ENCODE results near the gene P2RY8. TPM values are rescaled to one million over a fixed set of nuclear protein-coding genes. Genes with fewer than 3 reads are reported as not detected.
"Not testable (repeated sequence)": the region's sequence is repeated elsewhere in the genome, so short reads cannot be mapped to it uniquely, and the experiment has no call there.

Gene P2RY8
- polyA plus RNA-seq, 6 donors from 2014 or later: 227 to 320 (median 275) TPM

DNA sequence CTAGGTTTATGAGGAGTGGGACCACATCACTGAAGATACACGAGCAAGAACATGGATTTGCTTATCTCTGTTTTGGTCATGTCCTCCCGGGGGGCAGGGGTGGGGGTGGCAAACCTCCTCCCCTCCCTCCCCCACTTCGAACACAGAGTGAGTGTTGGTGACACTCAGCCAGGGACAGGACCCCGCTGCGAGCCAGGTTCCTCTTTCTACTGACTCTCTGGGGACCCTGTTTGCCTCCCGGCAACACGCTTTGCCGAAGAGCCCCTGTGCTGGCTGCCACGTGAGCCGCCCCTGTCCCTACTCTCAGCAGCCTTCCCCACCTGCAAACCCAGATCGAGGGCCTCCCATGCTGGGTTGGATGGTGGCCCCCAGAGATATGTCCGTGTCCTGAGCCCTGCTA is 34.7 kb downstream of the P2RY8 start:
- peak; percentile 89 for DNase-seq
- H3K27me3 Mint-ChIP-seq: no peaks in the 10 kb centered on the region
- H3K27ac Mint-ChIP-seq: peak overlapping the region in 3 of 6 donors; percentile 98 to 100 (median 99)
- peak; percentile 86 to 87 for ATAC-seq (ENCODE audit: low read depth in 2 of 2)
- H3K4me1 Mint-ChIP-seq: peaks cover 30 to 56% (median 32%) of the 10 kb centered on the region in 3 donors
- peak overlapping the region; percentile 72 to 91 (median 80) for H3K4me3 Mint-ChIP-seq
- peaks cover 0 to 5% of the 10 kb centered on the region in 2 donors for H3K36me3 Mint-ChIP-seq
- peaks cover 0 to 7% (median 5%) of the 10 kb centered on the region in 7 donors for H3K9me3 Mint-ChIP-seq

DNA sequence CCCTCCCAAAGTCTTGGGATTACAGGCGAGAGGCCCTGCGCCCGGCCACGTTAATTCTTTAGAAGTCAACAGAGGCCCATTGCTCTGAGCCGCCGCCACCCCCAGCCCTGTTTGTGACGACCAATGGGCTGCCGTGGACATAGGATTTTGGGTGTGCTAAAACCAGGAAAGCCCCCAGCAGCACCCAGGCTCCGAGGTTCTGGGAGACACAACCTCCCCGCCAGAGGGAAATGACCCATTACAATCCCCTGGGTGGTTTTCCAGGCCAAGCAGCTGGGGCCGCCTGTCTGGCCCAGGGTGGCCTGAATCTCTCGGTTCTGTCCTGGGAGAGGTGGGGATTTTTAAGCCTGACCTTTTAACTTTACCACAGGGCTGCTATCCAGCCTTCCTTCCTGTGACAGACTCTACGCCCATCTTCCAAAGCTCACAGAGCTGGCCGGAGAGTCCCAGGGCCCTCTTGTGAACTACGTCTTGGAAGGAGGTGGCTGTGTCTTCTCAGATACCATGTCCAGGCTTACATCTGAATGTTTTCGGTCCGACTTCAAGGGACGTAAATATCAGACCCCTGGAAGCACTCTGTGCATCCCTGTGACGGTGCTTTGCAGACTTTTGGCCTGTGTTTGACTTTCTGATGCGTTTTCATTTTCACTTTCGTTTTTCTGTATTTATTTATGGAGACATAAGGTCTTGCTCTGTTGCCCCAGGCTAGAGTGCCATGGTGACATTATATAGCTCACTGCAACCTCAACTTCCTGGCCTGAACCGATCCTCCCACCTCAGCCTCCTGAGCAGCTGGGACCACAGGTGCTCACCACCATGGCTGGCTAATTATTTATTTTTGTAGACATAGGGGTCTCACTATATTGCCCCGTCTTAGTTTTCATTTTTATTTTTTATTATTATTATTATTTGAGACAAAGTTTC is 36.0 kb downstream of the P2RY8 start:
- Mint-ChIP-seq H3K9me3 (peaks cover 0 to 7% (median 5%) of the 10 kb centered on the region in 7 donors), H3K27ac (peak overlapping the region in 3 of 6 donors; percentile 70 to 100 (median 81)), H3K27me3 (no peaks in the 10 kb centered on the region), H3K36me3 (no peaks in the 10 kb centered on the region), H3K4me3 (peak overlapping the region; percentile 6 to 90 (median 61)), H3K4me1 (peaks cover 26 to 61% (median 45%) of the 10 kb centered on the region in 3 donors)
- ATAC-seq (ENCODE audit: low read depth in 2 of 2) (peak; percentile 47 to 48), DNase-seq (peak; percentile 71)

DNA sequence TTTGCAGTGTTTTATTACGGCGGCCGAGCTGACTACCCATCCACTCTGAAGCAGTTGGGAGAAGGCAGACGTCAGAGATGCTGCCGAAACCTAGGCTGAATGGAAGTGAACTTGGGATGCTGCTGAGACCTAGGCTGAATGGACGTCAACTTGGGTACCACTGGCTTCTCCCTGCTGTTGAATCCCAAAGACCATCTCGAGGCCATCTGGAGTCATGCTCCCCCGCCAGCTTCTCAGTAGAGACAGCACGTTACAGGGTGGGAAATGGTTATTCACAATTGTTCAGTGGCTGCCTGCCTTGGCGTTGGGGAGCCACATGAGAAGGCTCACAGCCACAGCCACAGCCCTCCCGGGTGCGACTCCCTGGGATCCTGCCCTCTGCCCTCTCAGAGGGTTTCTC is 40.9 kb downstream of the P2RY8 start:
- H3K4me1 Mint-ChIP-seq: peaks cover 40 to 90% (median 60%) of the 10 kb centered on the region in 3 donors
- H3K27ac Mint-ChIP-seq: peak overlapping the region in 4 of 6 donors; percentile 48 to 93 (median 88)
- DNase-seq (no peak), ATAC-seq (ENCODE audit: low read depth in 2 of 2) (no peak)
- peak overlapping the region in 2 of 8 donors; percentile 55 to 76 for H3K4me3 Mint-ChIP-seq
- H3K36me3 Mint-ChIP-seq: peaks cover 10 to 13% of the 10 kb centered on the region in 2 donors
- no peaks in the 10 kb centered on the region for H3K27me3 Mint-ChIP-seq
- peaks cover 0 to 10% (median 0%) of the 10 kb centered on the region in 7 donors for H3K9me3 Mint-ChIP-seq

DNA sequence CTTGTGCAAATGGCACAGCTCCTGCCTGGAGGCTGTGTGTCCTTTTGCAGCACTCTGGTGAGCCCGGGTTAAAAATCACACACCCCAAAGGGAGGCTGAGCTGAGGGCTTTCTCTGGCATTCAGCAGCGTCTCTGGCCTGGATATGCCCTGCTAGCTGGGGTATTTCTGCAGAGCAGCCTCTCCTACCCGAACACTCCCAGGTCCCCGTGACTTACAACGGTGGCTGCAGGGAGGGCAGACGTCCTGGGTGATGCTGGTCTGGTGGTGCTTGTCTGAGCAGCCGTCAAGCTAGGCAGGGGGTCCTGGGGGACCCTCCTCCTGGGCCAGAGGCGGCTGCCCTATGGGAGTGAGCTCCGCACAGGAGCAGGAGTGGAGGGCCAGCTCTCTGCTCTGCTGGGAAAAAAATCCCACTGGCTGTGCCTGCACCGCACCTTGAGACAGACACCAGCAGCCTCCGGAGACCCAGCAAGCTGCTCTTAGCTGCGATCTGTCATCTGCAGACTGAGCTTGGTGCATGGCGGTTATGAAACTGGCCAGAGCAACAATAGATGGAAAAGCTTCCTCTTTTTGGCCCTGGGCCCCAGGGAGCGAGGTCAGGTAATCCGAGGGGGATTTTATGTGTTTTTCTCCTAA is 43.0 kb downstream of the P2RY8 start:
- Mint-ChIP-seq H3K9me3 (peaks cover 0 to 10% (median 0%) of the 10 kb centered on the region in 7 donors), H3K27me3 (no peaks in the 10 kb centered on the region), H3K4me3 (peak overlapping the region; percentile 73 to 90 (median 82)), H3K27ac (peak overlapping the region; percentile 79 to 96 (median 90)), H3K4me1 (peaks cover 38 to 73% (median 57%) of the 10 kb centered on the region in 3 donors), H3K36me3 (peaks cover 15% of the 10 kb centered on the region in 2 donors)
- peak; percentile 64 for DNase-seq
- peak; percentile 74 to 84 for ATAC-seq (ENCODE audit: low read depth in 2 of 2)

DNA sequence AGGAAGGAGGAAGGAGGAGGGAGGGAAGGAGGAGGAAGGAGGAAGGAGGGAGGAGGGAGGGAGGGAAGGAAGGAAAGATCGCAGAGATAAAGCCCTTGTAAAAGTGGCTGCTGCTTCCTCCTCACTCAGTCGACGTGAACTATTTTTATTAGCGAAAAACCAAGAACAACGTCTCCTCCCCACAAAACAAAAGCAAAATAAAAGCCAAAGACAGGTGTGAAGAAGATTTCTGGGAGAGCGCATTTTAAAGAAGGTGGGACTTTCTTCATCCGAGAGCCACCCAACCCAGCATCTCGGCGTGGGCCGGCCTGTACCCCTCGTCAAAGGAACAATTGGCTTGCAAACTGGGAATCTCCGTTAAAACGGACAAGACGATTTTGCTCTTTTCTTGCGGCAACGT is 43.6 kb downstream of the P2RY8 start:
- H3K36me3 Mint-ChIP-seq: peaks cover 15 to 21% of the 10 kb centered on the region in 2 donors
- DNase-seq (no peak), ATAC-seq (ENCODE audit: low read depth in 2 of 2) (no peak)
- peak overlapping the region; percentile 26 to 96 (median 90) for H3K27ac Mint-ChIP-seq
- peaks cover 40 to 70% (median 57%) of the 10 kb centered on the region in 3 donors for H3K4me1 Mint-ChIP-seq
- no peaks in the 10 kb centered on the region for H3K27me3 Mint-ChIP-seq
- H3K4me3 Mint-ChIP-seq: peak overlapping the region; percentile 73 to 90 (median 82)
- H3K9me3 Mint-ChIP-seq: peaks cover 0 to 10% (median 0%) of the 10 kb centered on the region in 7 donors

DNA sequence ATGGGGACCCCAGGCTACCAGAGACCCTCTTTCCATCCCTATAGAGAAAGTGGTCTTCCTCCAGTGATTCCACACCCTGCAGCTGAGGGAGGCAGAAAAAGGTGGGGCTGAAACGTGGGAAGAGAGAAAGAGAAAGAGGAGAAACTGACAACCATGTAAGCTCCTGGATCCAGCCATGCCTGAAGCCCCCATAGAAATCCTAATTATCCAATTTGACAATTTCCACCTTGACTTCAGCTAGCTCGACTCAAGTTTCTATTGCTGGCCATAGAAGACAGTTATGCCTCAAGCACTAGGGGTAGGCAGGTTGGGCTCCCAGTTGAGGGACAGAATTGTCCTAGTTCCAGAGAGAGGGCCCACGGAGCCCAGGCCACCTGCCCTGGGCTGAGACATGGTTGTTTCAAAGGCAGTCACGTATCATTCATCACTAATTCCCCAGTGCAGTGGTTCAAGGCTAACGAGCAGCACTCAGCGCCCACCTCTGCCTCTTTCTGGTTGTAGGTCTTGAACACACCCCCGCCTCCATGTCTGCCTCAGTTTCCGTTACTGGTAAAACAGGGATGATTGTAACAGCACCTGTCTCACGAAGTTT is 44.5 kb downstream of the P2RY8 start:
- DNase-seq (no peak), ATAC-seq (ENCODE audit: low read depth in 2 of 2) (no peak)
- H3K36me3 Mint-ChIP-seq: peaks cover 15 to 23% of the 10 kb centered on the region in 2 donors
- H3K27ac Mint-ChIP-seq: peak overlapping the region; percentile 57 to 93 (median 88)
- peaks cover 42 to 67% (median 56%) of the 10 kb centered on the region in 3 donors for H3K4me1 Mint-ChIP-seq
- no peaks in the 10 kb centered on the region for H3K27me3 Mint-ChIP-seq
- H3K4me3 Mint-ChIP-seq: peak overlapping the region; percentile 3 to 82 (median 75)
- H3K9me3 Mint-ChIP-seq: peaks cover 0 to 10% (median 0%) of the 10 kb centered on the region in 7 donors

DNA sequence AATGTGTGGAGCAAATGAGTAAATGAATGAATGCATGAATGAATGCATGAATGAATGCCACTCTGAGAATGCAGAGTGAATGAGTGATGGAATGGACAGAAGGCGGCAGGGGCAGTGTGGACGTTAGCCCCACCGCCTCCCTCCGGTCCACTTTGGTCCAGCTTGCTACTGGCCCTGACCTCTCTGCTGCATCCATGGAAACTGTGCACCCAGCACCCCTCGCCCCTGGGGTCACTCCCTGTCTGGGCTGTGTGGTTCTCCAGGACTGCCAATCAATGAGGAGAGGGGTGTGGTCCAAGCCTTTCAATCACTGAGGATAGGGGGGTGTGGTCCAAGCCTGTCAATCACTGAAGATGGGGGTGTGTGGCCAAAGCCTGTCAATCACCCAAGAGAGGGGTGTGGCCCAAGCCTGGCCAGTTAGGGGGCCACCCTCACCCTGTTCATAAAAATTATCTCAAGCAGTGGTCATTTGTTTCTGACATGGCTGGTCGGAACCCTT is 45.1 kb downstream of the P2RY8 start:
- Mint-ChIP-seq H3K27me3 (no peaks in the 10 kb centered on the region), H3K4me3 (peak overlapping the region in 6 of 8 donors; percentile 52 to 82 (median 75)), H3K4me1 (peaks cover 48 to 68% (median 56%) of the 10 kb centered on the region in 3 donors), H3K36me3 (peaks cover 15 to 23% of the 10 kb centered on the region in 2 donors), H3K9me3 (peaks cover 0 to 10% (median 0%) of the 10 kb centered on the region in 7 donors), H3K27ac (peak overlapping the region; percentile 61 to 94 (median 86))
- ATAC-seq (ENCODE audit: low read depth in 2 of 2) (peak; percentile 56 to 65), DNase-seq (no peak)

DNA sequence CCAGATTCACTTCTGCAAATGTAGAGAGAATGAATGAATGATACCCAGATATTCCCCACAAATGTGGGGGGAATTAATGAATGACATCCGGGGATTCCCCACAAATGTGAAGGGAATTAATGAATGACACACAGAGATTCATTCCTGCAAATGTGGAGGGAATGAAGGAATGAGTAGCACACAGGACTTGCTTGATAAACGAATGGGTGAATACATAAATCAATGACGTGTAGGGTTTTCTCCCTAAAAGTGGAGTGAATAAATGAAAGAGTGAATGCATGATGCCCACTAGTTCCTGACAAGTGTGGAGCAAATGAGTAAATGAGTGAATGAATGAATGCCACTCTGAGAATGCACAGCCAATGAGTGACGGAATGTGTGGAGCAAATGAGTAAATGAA is 45.7 kb downstream of the P2RY8 start:
- Mint-ChIP-seq H3K4me3 (peak overlapping the region in 1 of 8 donors; percentile 66), H3K36me3 (peaks cover 15 to 24% of the 10 kb centered on the region in 2 donors), H3K9me3 (peaks cover 0 to 10% (median 0%) of the 10 kb centered on the region in 7 donors), H3K4me1 (peaks cover 48 to 61% (median 57%) of the 10 kb centered on the region in 3 donors), H3K27ac (peak overlapping the region in 2 of 6 donors; percentile 10 to 88)
- not testable (repeated sequence) for DNase-seq; H3K27me3 Mint-ChIP-seq; ATAC-seq (ENCODE audit: low read depth in 2 of 2)

DNA sequence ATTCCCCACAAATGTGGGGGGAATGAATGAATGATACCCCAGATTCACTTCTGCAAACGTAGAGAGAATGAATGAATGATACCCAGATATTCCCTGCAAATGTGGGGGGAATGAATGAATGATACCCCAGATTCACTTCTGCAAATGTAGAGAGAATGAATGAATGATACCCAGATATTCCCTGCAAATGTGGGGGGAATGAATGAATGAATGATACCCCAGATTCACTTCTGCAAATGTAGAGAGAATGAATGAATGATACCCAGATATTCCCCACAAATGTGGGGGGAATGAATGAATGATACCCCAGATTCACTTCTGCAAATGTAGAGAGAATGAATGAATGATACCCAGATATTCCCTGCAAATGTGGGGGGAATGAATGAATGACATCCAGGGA is 46.3 kb downstream of the P2RY8 start:
- DNase-seq; H3K27ac Mint-ChIP-seq; H3K4me3 Mint-ChIP-seq; ATAC-seq (ENCODE audit: low read depth in 2 of 2); H3K27me3 Mint-ChIP-seq: not testable (repeated sequence)
- Mint-ChIP-seq H3K9me3 (peaks cover 0 to 10% (median 0%) of the 10 kb centered on the region in 7 donors), H3K4me1 (peaks cover 48 to 56% (median 54%) of the 10 kb centered on the region in 3 donors), H3K36me3 (peaks cover 15 to 27% of the 10 kb centered on the region in 2 donors)

DNA sequence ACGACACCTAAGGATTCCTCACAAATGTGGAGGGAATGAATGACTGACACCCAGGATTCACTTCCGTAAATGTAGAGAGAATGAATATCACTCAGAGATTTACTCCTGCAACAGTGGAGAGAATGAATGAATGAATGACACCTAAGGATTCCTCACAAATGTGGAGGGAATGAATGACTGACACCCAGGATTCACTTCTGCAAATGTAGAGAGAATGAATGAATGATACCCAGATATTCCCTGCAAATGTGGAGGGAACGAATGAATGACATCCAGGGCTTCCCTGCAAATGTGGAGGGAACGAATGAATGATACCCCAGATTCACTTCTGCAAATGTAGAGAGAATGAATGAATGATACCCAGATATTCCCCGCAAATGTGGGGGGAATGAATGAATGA is 47.6 kb downstream of the P2RY8 start:
- not testable (repeated sequence) for ATAC-seq (ENCODE audit: low read depth in 2 of 2); H3K4me3 Mint-ChIP-seq; DNase-seq; H3K27me3 Mint-ChIP-seq
- Mint-ChIP-seq H3K9me3 (peaks cover 0 to 10% (median 0%) of the 10 kb centered on the region in 7 donors), H3K27ac (peak overlapping the region in 3 of 6 donors; percentile 47 to 75 (median 63)), H3K36me3 (peaks cover 15 to 27% of the 10 kb centered on the region in 2 donors), H3K4me1 (peaks cover 44 to 49% (median 45%) of the 10 kb centered on the region in 3 donors)

DNA sequence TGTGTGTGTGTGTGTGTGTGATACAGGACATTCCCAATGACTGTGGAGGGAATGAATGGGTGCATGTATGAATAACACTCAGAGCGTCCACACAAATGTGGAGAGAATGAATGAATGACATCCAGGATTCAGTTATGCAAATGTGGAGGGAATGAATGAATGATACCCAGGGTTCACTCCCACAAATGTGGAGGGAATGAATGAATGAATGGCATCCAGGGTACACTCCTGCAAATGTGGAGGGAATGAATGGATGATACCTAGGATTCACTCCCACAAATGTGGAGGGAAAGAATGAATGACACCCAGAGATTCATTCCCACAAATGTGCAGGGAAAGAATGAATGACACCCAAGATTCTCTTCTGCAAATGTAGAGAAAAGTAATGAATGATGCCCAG is 48.2 kb downstream of the P2RY8 start:
- H3K4me3 Mint-ChIP-seq: no peak overlapping the region
- H3K27me3 Mint-ChIP-seq: no peaks in the 10 kb centered on the region
- ATAC-seq (ENCODE audit: low read depth in 2 of 2): no peak
- peaks cover 0 to 10% (median 0%) of the 10 kb centered on the region in 7 donors for H3K9me3 Mint-ChIP-seq
- H3K27ac Mint-ChIP-seq: peak overlapping the region in 4 of 6 donors; percentile 47 to 94 (median 82)
- peaks cover 15 to 27% of the 10 kb centered on the region in 2 donors for H3K36me3 Mint-ChIP-seq
- H3K4me1 Mint-ChIP-seq: peaks cover 44 to 49% (median 47%) of the 10 kb centered on the region in 3 donors
- no peak for DNase-seq

DNA sequence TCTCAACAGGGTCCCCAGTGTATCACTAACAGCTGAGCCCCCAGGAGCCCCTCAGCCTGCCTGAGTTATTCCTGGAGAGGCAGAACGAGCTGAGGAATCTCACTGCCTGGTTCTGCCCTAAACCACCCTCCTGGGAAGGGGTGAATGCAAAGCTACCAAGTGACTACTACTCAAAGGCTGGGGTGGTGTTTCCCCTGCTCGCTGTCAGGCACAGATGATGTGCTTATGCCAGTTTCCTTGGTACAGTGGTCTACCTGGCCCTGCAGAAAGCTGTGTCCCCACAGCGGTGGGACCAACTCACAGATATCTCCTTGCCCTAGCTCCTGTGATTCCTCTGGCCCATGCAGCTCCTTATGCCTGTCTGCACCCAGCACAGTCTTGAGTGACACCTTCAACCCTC is 48.8 kb downstream of the P2RY8 start:
- H3K36me3 Mint-ChIP-seq: peaks cover 15 to 27% of the 10 kb centered on the region in 2 donors
- H3K9me3 Mint-ChIP-seq: peaks cover 0 to 10% (median 0%) of the 10 kb centered on the region in 7 donors
- H3K27me3 Mint-ChIP-seq: no peaks in the 10 kb centered on the region
- peaks cover 42 to 49% (median 44%) of the 10 kb centered on the region in 3 donors for H3K4me1 Mint-ChIP-seq
- DNase-seq (no peak), ATAC-seq (ENCODE audit: low read depth in 2 of 2) (no peak)
- peak overlapping the region in 3 of 6 donors; percentile 34 to 94 (median 89) for H3K27ac Mint-ChIP-seq
- H3K4me3 Mint-ChIP-seq: no peak overlapping the region

Data from naive B cell (primary cell).